Measurements from ENCODE around the gene DNAH17.
A peak's percentile ranks its signal among the peaks of the same experiment; 100 is the strongest.

Gene DNAH17

DNA sequence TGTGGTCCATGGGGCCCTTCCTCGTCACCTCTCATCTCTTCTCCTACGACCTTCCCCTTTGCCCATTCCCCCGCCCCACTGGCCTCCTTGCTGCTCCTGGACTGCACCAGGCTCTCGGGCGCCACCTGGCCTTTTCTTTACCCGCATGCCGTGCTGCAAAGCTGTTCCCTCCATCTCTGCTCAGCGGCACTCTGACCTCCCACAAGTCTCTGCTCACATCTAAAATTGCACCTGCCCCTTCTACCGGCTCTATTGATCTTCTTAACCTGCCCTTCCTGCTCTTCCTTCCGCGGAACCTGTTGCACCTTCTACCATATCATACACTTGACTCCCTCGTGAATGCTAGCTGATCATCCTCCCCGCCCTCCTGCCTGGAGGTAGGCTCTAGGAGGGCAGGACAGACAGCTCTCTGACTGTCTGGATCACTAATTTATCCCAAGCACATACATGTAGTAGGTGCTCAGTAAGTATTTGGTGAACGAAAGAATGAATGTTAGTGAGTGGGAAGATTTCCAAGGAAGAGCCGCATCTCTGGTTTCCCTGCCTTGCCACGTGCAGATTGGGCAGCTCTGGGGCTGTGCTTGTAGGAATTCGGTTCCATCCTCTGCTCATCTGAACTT, 17.3 kb downstream of the DNAH17 start:
- no peaks in the 10 kb centered on the region for H3K79me2 ChIP-seq (ENCODE audit: low read length)
- no peaks in the 10 kb centered on the region for H3K9me2 ChIP-seq (replicated peaks; ENCODE audit: insufficient read depth, low read length)
- H3K36me3 ChIP-seq (replicated peaks; ENCODE audit: insufficient read depth, low read length), result no peaks in the 10 kb centered on the region
- no peaks in the 10 kb centered on the region for H4K20me1 ChIP-seq (ENCODE audit: insufficient read depth, low read length)
- H3K4me1 ChIP-seq (ENCODE audit: low read length), result no peaks in the 10 kb centered on the region
- H3K27ac ChIP-seq (ENCODE audit: low read length), result no peak overlapping the region
- no peak overlapping the region for H3K4me2 ChIP-seq (ENCODE audit: low read depth, low read length)
- no peaks in the 10 kb centered on the region for H3F3A ChIP-seq (ENCODE audit: insufficient read depth, low read length)
- DNase-seq, result no peak
- H2AFZ ChIP-seq (ENCODE audit: low read length), result no peak overlapping the region
- H3K4me3 ChIP-seq (ENCODE audit: low read length), result no peak overlapping the region
- H3K9me3 ChIP-seq (replicated peaks; ENCODE audit: insufficient read depth, low read length), result no peaks in the 10 kb centered on the region
- no peak overlapping the region for H3K9ac ChIP-seq (ENCODE audit: low read length)
- TF ChIP-seq, protein P1, sequence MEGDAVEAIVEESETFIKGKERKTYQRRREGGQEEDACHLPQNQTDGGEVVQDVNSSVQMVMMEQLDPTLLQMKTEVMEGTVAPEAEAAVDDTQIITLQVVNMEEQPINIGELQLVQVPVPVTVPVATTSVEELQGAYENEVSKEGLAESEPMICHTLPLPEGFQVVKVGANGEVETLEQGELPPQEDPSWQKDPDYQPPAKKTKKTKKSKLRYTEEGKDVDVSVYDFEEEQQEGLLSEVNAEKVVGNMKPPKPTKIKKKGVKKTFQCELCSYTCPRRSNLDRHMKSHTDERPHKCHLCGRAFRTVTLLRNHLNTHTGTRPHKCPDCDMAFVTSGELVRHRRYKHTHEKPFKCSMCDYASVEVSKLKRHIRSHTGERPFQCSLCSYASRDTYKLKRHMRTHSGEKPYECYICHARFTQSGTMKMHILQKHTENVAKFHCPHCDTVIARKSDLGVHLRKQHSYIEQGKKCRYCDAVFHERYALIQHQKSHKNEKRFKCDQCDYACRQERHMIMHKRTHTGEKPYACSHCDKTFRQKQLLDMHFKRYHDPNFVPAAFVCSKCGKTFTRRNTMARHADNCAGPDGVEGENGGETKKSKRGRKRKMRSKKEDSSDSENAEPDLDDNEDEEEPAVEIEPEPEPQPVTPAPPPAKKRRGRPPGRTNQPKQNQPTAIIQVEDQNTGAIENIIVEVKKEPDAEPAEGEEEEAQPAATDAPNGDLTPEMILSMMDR (IDR thresholded peaks at IDR 0.05; ENCODE audit: low read length), result peak; percentile 42
- TF ChIP-seq EZH2phosphoT487 (IDR thresholded peaks at IDR 0.05; ENCODE audit: low read length), result no peak
- peaks cover 97% of the 10 kb centered on the region for H3K27me3 ChIP-seq (replicated peaks; ENCODE audit: insufficient read depth, low read length)

DNA sequence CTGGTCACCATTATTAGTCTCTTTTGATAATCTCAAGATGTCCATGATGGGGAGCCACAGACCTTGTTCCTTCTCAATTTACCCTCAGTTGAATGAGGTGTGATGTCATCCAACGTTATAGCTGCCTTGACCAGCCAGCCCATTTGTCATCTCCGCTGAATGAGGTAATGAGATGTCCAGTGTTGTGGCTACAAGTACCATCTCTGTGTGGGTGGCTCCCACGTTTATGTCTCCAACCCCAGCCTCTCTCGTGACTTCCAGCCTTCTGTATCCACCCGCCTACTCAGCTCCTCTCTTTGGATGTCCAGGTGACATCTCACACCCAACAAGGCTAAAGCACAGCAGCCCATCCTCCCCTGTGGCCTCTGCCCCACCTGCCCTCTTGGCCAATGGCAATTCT, 18.2 kb downstream of the DNAH17 start:
- Histone ChIP-seq H3K27ac (ENCODE audit: low read length) (no peak overlapping the region), H3K9me2 (replicated peaks; ENCODE audit: insufficient read depth, low read length) (no peaks in the 10 kb centered on the region)

DNA sequence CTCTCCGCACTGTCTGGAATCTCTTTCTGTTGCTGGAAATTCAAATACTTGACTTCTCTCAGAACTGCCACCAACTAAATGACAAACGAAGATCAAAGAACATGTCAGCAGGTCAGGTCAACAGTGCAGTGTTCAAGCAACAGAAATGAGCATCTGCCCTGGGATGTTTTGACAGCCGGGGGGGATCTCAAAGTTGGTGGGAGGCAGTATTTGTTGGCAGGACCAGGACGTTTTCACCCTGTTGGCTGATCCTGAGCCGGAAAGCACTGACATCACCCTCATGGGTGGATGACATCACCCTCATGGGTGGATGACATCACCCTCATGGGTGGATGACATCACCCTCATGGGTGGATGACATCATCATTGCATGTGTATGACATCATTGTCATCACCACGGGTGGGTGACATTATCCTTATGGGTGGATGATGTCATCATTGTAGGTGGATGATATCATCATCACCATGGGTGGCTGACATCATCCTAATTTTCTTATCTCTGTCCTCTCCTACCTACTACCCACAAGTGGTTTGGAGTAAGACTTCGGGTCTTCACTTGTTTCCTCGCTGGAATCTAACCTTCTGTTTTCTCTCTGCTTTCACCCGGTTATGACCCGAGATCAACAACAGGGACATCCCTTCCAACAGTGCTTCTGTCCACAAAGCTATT, 18.9 kb downstream of the DNAH17 start:
- TF ChIP-seq, protein P1 (IDR thresholded peaks at IDR 0.05; ENCODE audit: low read length), result no peak
- TF ChIP-seq EZH2phosphoT487 (IDR thresholded peaks at IDR 0.05; ENCODE audit: low read length), result no peak
- TF ChIP-seq EZH2 (optimal IDR thresholded peaks at IDR 0.05; ENCODE audit: low read depth, low read length), result no peak
- Histone ChIP-seq H3K79me2 (ENCODE audit: low read length) (no peaks in the 10 kb centered on the region), H4K20me1 (ENCODE audit: insufficient read depth, low read length) (no peaks in the 10 kb centered on the region), H3K9me3 (replicated peaks; ENCODE audit: insufficient read depth, low read length) (no peaks in the 10 kb centered on the region), H3K4me1 (ENCODE audit: low read length) (no peaks in the 10 kb centered on the region), H3K9ac (ENCODE audit: low read length) (no peak overlapping the region), H3K36me3 (replicated peaks; ENCODE audit: insufficient read depth, low read length) (no peaks in the 10 kb centered on the region), H3K27me3 (replicated peaks; ENCODE audit: insufficient read depth, low read length) (peaks cover 96% of the 10 kb centered on the region), H3K27ac (ENCODE audit: low read length) (no peak overlapping the region), H3K4me2 (ENCODE audit: low read depth, low read length) (no peak overlapping the region), H3F3A (ENCODE audit: insufficient read depth, low read length) (no peaks in the 10 kb centered on the region), H3K4me3 (ENCODE audit: low read length) (no peak overlapping the region), H3K9me2 (replicated peaks; ENCODE audit: insufficient read depth, low read length) (no peaks in the 10 kb centered on the region), H2AFZ (ENCODE audit: low read length) (no peak overlapping the region)
- DNase-seq, result no peak

More for the DNA sequence above, 18.2 kb downstream of the DNAH17 start:
- Histone ChIP-seq H3K4me1 (ENCODE audit: low read length) (no peaks in the 10 kb centered on the region), H3K9me3 (replicated peaks; ENCODE audit: insufficient read depth, low read length) (no peaks in the 10 kb centered on the region), H3K36me3 (replicated peaks; ENCODE audit: insufficient read depth, low read length) (no peaks in the 10 kb centered on the region), H4K20me1 (ENCODE audit: insufficient read depth, low read length) (no peaks in the 10 kb centered on the region), H3K9ac (ENCODE audit: low read length) (no peak overlapping the region), H3F3A (ENCODE audit: insufficient read depth, low read length) (no peaks in the 10 kb centered on the region), H3K4me2 (ENCODE audit: low read depth, low read length) (no peak overlapping the region), H3K79me2 (ENCODE audit: low read length) (no peaks in the 10 kb centered on the region), H2AFZ (ENCODE audit: low read length) (no peak overlapping the region), H3K4me3 (ENCODE audit: low read length) (no peak overlapping the region), H3K27me3 (replicated peaks; ENCODE audit: insufficient read depth, low read length) (peaks cover 96% of the 10 kb centered on the region)
- DNase-seq, result no peak
- TF ChIP-seq, protein P1 (IDR thresholded peaks at IDR 0.05; ENCODE audit: low read length), result no peak
- no peak for TF ChIP-seq EZH2 (optimal IDR thresholded peaks at IDR 0.05; ENCODE audit: low read depth, low read length)
- TF ChIP-seq EZH2phosphoT487 (IDR thresholded peaks at IDR 0.05; ENCODE audit: low read length), result no peak

Data from MM.1S (cell line).